DMS79 treated with DMSO at 0.1 percent for 48 hours (cell line): ENCODE measurements around the gene ANKIB1.
"Not testable (repeated sequence)": the region's sequence is repeated elsewhere in the genome, so short reads cannot be mapped to it uniquely, and the experiment has no call there.

Experiments used
- DNase-seq: peaks from one replicate; lab custom pipeline; 2025; lab: John Stamatoyannopoulos, UW

Gene ANKIB1

DNA sequence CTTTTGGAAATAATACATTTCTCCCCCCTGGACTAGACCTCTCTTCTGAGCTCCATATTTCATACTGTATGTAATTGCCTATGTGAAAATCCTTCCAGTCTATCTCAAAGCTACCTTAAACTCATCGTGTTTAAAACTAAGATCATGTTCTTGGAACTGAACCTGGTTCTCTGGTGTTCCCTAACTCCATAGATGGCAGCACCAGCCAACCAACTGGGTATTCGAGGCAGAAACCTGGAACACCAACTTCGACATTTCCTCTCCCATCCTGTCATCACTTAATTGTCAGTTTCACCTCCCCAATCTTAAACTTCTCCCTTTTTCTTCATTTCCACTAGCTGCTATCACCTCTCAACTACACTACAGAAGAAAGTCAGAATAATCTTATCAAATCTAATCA is 87.0 kb downstream of the ANKIB1 start:
- DNase-seq = no peak

DNA sequence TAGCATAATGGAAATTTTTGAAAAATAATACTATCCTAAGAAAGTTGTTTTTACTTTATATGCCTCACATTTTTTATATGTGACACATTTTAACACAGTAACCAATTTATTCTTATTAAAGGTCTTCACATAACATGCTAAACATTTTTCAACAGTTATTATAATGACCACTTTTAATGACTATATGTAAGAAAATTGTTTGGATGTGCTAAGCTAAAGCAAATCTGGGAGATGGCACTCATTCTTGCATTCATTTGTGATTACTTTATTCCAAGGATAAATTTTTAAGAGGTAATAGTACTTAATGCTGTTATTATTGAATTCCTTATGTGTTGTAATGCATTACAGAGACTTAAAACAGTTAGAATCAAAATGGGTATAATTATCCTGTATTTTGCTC is 88.1 kb downstream of the ANKIB1 start:
- DNase-seq = no peak

DNA sequence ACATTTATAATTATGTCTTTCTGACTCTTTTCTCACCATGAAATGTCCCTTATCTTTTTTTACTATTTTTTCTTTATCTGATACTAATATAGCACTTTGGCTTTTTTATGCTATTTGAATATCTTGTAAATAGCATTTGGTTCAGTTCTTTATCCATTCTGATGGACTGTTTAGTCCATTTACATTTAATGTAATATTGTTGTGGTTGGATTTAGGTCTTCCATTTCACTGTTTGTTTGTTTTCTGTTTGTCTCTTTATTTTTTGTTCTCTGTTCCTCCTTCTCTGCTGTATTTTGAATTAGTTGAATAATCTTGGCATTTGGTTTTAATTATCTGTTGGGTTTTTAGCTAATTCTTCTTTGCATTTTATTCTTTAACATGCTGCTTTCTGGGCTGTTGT is 89.8 kb downstream of the ANKIB1 start:
- no peak for DNase-seq

DNA sequence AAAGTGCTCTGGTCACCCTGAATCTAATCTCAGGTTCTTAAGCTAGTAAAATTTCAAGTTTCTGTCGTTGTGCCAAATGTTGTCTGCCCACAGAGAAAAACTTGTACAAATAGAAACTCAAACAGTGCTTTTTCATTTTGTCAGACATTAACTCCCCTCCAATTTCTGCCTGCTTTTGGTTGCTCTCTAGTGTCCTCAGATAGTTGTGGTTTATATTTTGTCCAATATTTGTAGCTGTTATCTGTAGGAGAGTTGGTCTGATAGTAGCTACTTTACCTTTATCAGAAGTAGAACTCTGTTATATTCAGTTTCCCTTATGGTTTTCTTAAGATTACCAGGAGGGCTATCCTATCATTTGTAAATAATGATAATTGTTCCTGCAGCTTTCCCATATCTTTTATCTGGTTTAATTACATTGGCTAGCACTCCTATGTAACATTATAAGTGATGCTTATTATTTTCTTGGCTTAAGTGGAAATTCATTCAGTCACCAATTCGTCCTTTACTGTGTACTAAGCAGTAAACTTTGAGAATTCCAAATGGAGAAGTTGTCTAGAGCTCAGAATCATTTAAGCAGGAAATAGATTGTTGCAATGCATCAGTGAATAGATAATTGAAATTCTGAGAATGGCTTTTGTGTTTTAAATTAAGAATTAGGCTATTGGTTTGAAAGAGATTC is 91.0 kb downstream of the ANKIB1 start:
- DNase-seq = no peak

DNA sequence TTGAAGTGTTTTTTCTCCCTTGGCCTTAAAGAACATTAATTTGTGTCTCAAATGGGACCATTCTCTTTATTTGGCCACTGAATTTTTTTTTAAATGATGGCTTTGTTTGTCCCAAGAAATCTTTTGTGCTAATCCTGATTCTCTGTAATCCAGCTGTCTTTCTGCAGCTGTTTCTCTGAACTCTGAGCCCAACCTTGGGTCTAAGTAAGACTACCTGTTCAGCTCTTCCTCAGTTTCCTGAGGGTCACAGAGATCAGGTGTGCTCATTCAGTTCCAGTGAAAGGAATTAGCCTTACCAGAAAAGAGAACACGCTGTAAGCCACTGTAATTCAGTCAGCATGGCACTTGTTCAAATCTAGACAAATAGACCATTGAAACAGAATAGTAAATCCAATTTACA is 94.2 kb downstream of the ANKIB1 start:
- DNase-seq = no peak

DNA sequence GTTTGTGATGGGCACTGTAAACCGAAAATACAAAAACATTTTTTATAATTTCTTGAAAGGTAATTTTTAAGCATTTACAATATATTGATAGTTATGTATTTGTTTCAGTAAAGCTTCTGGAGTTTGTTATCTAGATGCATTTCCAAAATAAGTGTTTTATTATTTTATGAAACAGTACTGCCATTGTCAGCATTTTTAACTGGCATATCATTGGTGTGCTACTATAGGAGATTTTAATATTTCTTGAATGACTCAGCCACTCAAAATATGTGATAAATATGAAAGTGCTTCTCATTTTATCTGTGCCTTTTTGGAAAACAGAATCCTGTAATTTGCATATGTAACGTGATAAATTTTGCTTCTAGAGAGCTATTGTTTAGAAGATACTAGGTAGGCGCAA is 97.9 kb downstream of the ANKIB1 start:
- no peak for DNase-seq

DNA sequence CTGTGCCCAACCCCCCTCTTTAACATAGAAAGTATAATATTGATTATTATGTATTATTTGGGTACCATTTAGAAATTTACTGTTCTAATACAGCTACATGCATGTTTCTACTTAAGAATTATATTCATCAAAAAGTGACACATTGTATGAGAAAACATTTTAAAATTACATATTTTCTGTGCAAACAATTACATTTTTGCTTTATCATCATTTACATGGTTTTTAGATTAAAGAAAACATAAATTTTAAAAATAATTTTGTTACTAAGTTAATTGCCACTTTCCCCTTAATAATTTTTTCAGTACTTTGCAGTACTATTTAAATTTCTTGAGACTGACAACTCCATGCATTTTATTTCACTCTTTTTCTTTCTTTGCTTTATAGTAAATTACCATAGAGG is 106.2 kb downstream of the ANKIB1 start:
- DNase-seq = no peak

DNA sequence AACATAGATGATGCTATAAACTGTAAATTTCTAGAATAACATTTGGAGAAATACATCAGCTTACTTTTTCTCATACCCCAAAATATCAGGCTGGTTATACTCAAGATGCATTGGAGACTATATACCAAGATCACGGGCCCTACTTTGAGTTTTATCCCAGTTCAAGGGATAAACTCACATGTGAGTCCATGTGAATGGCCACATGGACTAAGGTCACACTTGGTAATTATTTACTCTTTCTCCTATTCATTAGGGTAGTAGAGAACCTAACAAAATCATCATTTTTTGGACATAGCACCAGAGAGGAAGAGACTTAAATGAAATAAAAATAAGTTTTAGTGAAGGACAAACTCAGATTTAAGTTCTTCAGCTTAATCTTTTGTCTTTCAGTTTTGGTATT is 108.4 kb downstream of the ANKIB1 start:
- DNase-seq = no peak

DNA sequence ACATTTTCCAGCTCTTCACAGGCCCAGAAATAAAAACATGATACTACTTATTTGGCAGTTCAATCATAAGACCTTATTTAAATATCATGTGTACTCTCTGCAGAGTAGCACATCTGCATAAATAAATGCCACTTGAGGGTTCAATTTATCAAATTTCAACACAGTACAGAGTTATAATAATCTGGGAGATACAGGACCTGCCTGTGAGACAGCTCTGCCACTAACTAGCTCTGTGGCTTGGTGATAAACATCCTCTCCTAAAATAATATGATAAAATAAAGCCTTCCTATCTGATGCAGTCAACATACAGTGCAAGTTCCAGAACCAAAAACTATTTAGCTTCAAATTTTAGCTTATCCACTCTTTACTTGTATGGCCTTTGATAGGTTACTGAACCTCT is 110.6 kb downstream of the ANKIB1 start:
- DNase-seq = no peak

DNA sequence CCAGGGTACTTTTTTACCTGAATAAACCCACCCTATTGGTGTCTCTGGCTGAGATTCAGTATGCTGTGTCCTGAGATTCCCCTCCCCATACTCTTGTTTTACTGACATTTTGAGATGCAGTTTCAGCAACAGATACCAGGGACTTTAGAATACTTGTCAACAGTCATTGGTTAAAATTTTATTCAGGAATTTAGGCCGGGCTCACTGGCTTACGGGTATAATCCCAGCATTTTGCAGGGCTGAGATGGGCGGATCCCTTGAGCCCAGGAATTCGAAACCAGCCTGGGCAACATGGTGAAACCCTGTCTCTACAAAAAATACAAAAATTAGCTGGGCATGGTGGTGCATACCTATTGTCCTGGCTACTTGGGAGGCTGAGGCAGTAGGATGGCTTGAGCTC is 111.5 kb downstream of the ANKIB1 start:
- DNase-seq = no peak

DNA sequence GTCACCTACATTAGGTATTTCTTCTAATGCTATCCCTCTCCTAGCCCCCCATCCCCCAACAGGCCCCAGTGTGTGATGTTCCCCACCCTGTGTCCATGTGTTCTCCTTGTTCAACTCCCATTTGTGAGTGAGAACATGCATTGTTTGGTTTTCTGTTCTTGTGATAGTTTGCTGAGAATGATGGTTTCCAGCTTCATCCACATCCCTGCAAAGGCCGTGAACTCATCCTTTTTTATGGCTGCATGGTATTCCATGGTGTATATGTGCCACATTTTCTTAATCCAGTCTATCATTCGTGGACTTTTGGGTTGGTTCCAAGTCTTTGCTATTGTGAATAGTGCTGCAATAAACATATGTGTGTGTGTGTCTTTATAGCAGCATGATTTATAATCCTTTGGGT is 113.4 kb downstream of the ANKIB1 start:
- not testable (repeated sequence) for DNase-seq

DNA sequence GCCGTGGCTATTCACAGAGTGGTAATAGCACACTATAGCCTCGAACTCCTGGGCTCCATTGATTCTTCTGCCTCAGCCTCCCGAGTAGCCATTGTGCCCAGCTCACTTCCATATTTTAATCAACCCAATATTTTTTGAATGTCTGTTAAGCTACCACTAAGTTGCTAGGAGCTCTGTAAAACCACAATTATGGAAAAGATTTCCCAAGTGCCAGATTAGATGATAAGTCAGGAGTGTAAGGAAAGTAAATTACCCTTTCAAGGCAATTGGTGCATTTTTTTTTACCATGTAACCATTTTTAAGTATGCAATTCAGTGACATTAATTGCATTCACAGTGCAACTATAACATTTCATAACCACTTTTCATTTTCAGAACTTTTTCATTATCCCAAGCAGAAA is 114.0 kb downstream of the ANKIB1 start:
- no peak for DNase-seq

DNA sequence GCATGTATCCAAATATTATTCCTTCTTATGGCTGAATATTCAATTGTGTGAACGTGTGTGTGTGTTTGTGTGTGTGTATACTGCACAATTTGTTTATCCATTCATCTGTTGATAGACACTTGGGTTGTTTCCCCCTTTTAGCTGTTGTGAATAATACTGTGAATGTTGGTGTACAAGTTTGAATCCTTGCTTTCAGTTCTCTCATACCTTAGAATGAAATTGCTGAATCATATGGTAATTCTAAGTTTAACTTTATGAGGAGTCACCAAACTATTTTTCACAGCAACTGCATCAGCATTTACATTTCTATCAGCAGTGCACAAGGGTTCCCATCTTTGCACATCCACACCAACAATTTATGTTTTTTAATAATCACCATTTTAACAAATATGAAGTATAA is 114.6 kb downstream of the ANKIB1 start:
- no peak for DNase-seq

DNA sequence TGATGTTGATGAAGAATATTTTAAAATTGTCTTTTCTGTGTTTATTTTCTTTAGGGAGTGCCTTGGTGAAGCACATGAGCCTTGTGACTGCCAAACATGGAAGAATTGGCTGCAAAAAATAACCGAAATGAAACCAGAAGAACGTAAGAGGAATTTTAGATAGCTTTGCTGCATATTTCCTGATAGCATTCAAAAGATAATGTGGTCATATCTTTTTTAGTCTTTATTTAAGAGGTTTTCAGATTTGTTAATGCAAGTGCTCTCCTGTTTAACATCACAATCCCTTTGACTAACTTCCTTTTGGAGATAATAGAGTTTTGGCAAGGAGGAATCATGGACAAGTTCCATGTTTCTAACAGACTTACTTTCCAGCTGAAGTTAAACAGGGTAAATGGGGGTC is 116.4 kb downstream of the ANKIB1 start:
- no peak for DNase-seq

DNA sequence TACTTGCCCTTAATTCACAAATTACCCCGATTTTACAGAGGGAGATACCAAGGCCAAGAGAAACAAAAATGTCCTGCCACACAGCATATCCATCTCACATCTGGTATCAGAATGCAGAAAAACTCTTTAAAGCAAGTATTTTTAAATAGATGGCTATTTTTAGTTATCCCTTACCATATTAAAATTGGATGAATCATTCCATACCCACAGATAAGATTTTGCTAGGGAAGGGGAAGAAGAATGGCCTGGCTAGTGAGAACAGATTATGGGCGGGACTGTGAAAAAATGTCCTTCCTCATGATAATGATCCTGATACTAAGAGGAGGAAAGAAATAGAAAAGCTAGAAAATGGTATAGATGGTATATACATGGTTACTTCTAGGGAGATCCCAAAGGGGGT is 121.0 kb downstream of the ANKIB1 start:
- no peak for DNase-seq

DNA sequence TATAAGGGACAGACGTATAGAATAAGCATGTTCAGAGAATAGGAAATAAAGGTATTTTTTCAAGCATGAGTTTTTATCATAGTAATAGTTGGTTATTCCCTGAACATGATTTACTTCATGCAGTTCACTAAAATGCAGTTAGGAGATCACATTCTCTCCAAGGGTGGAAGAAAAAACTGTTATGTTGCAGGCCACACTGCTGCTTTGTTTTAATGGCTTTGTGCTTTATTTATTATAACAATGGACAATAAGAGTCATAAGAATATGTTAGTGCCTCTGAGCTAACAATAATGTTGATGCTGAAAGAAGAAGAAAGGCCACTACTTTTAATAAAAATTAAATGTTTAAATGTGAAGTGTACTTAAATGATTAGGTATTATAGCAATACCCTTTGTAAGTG is 123.0 kb downstream of the ANKIB1 start:
- no peak for DNase-seq

DNA sequence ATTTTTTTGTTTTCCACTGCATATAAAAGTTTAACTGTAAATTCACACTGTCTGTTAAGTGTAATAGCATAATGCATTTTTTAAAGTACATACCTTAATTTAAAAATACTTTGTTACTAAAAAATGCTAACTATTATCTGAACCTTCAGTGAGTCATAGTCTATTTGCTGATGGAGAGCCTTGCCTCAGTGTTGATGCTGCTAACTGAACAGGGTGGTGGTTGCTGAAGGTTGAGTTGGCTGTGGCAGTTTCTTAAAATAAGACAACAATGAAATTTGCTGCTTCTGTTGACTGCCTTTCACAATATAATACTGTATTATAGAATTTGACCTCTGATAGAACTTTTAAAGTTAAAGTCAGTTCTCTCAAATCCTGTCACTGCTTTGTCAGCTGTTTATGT is 129.2 kb downstream of the ANKIB1 start:
- no peak for DNase-seq

DNA sequence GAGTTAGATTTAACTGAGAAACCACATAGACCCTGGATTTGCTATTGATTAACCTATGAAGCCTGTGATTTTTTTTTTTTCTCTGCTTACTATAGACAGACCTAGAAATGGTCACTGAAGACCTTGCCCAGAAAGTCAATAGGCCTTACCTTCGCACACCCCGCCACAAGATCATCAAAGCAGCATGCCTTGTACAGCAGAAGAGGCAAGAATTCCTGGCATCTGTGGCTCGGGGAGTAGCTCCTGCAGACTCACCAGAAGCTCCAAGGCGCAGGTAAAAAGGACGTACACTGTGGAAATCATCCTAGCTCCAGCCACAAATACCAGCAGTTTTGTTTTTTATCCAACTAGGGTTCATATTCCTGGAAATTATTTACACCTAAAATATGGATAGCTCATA is 145.3 kb downstream of the ANKIB1 start:
- no peak for DNase-seq

DNA sequence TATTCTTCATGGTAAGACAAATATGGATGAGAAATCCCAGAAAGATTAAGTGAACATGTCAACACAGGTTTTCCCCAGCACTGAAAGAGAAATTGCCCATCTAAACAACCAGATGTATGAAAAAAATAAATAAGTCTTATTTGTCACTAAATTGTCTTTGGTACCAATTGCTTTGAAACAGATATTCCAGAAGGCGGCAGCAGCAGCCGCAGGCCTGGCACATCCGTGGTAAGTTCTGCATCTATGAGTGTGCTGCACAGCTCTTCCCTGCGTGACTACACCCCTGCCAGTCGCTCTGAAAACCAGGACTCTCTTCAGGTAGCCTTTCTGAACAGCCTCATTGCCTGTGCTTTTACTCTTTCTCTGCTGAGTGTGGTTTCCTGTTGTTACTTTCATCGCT is 151.8 kb downstream of the ANKIB1 start:
- DNase-seq = no peak

DNA sequence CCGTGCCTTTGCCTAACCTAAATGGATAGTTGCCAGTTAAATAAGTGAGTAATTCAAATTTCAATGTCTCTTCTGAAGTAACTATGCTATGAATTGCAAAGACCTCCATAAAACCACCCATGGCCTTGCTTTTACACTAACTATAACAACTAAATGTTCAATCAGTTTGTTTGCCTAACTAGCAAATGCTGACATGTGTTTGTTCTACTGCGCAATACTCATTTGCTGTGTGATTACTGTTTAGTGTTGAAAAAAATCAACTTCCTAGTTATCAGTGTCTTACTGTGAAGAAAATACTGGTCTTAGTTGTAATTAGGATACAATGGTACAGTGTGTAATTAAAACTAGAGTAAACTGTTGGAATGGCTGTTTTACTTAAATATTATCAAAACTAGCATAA is 154.2 kb downstream of the ANKIB1 start:
- no peak for DNase-seq

DNA sequence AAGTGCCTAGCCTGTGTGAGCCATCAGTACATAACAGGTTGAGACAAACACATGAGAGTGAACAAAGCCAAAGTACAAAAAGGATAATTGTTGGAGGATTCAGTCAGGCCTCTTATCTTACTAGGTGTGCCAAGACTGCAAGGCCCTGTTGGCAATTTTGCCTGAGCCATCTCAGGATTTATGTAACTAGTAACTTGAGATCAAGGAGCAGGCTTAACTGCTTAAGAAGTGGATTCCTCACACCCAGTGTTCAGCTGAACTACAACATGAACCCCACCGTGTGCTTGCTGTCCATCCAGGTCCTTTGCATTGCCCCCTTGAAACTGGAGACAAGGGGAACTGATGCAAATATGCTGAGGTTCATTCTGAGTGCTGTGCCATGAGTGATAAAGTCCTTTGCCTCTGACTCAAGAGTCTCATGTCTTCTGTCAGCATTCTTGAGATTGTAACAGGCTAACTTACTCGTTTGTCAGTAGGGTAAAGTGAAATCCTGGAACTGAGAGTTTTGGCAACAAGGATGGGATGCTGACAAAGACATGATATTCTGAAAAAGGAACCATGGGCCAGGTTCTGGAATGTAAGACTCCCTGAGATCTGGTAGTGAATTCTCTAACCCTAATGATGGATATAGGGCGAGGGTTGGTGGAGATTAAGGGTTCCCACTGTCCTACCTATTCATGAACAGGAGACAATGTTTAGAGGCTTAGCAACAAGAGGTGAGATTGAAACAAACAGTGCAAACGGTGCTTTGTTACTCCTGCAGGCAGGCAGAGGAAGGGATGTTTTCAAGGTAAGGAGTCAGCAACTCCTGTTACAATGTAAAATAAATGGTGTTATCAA is 157.4 kb downstream of the ANKIB1 start:
- peak; percentile 51 for DNase-seq

DNA sequence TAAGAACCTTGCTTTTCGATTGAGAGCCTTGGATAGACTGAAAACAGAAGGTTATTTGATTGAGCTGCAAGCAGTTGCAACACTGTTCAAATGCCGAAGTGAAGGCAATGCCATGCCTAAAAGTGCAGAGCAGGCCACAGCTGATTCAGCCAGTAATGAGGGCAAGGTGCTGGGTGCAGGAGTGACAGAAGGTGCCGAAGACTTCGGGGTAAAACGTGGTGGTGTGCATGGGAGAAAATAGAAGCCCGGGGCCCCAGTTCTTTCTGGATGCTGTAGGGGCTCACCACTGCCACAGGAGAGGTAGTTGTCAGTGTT is 157.9 kb downstream of the ANKIB1 start:
- DNase-seq = no peak

DNA sequence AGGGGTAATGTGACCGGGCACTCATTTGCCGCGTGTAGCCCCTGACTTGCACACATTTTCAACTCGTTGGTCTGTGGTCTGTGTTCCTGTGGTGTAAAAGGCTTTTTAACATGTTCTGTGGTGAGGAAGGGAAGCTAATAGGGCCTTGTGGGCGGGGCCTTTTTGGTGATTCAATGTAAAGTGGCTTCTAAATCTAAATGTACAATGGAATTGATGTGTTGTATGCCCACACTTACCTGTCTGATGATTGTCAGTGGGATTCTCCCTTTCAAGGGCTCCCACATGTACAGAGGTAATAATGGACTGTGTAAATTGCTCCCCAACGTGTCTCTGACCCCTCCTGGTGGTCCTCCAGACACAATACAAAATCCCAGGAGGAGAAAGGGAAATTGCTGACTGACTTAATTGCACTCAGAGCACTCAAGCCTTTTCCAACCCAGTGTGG is 158.4 kb downstream of the ANKIB1 start:
- no peak for DNase-seq

DNA sequence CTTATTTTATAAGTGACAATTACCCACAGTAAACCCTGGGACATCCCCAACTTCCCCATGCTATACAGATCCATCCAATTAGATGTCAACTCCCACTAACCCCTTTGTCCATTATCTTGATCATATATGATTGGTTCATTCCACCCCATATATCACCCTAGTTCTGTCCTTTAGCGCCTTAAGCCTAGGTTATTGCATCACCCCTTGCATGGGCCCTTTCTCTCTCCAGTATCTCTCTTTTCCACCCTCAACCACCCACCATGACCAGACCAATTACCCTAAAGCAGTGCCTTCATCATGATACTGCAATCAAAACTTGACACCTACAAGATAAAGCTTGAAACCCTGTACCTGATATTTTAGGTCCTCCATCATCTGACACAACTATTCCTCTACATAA is 163.6 kb downstream of the ANKIB1 start:
- no peak for DNase-seq
